Nephron progenitor cell (in vitro differentiated cells): ENCODE measurements around the gene DPP6.
A peak's percentile ranks its signal among the peaks of the same experiment; 100 is the strongest.

ENCODE experiments used
- DNase-seq: peaks from one replicate; pipeline ENCODE4 v3.0.0; 2021
- H3K27ac Mint-ChIP-seq: 2 replicates; pipeline ENCODE4 v1.8.0; 2021; ENCODE audit warnings: mild to moderate bottlenecking, moderate library complexity, mixed read lengths
- H3K27me3 Mint-ChIP-seq: 2 replicates; pipeline ENCODE4 v1.8.0; 2021; ENCODE audit warnings: mild to moderate bottlenecking, low read depth, mixed read lengths; ENCODE audit not compliant: poor library complexity
- H3K36me3 Mint-ChIP-seq: 2 replicates; pipeline ENCODE4 v1.8.0; 2021; ENCODE audit warnings: low read depth, mixed read lengths
- H3K4me1 Mint-ChIP-seq: 2 replicates; pipeline ENCODE4 v1.8.0; 2021; ENCODE audit warnings: mixed read lengths
- H3K4me3 Mint-ChIP-seq: 2 replicates; pipeline ENCODE4 v1.8.0; 2021; ENCODE audit warnings: mild to moderate bottlenecking, moderate library complexity, mixed read lengths
- H3K9me3 Mint-ChIP-seq: 2 replicates; pipeline ENCODE4 v1.8.0; 2021; ENCODE audit warnings: mild to moderate bottlenecking, moderate library complexity, mixed read lengths
- TF ChIP-seq, protein P1 (sequence below): fragments of 200-600 bp; sonication (generic); IDR thresholded peaks from 2 replicates; pipeline ENCODE4 v1.5.0; 2021; ENCODE audit warnings: antibody characterized with exemption

DPP6 gene

DNA sequence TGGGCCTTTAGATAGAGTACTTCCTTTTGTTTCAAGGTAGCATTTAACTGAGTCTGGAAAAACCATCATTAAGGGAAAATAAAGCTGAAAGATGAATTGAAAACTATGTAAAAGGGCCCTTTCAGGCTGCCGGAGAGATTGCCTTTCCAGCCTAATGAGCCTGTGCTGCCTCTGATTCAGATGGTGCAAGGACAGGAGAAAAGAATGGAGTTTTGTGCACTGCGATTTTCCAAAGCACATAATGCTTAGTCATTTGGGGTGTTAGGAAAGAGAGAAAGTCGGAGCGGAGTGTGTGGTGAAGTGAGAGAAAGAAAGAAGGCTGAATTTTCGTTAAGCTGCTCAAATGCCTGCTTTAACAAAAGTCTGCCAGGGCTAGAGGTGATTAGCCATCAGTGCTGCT, 691.0 kb downstream of the DPP6 start:
- DNase-seq: no peak
- Mint-ChIP-seq H3K4me3 (no peak overlapping the region), H3K9me3 (no peaks in the 10 kb centered on the region), H3K27me3 (peaks cover 18% of the 10 kb centered on the region), H3K27ac (no peak overlapping the region), H3K36me3 (no peaks in the 10 kb centered on the region), H3K4me1 (peaks cover 21% of the 10 kb centered on the region)
- TF ChIP-seq, protein P1, sequence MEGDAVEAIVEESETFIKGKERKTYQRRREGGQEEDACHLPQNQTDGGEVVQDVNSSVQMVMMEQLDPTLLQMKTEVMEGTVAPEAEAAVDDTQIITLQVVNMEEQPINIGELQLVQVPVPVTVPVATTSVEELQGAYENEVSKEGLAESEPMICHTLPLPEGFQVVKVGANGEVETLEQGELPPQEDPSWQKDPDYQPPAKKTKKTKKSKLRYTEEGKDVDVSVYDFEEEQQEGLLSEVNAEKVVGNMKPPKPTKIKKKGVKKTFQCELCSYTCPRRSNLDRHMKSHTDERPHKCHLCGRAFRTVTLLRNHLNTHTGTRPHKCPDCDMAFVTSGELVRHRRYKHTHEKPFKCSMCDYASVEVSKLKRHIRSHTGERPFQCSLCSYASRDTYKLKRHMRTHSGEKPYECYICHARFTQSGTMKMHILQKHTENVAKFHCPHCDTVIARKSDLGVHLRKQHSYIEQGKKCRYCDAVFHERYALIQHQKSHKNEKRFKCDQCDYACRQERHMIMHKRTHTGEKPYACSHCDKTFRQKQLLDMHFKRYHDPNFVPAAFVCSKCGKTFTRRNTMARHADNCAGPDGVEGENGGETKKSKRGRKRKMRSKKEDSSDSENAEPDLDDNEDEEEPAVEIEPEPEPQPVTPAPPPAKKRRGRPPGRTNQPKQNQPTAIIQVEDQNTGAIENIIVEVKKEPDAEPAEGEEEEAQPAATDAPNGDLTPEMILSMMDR: no peak

DNA sequence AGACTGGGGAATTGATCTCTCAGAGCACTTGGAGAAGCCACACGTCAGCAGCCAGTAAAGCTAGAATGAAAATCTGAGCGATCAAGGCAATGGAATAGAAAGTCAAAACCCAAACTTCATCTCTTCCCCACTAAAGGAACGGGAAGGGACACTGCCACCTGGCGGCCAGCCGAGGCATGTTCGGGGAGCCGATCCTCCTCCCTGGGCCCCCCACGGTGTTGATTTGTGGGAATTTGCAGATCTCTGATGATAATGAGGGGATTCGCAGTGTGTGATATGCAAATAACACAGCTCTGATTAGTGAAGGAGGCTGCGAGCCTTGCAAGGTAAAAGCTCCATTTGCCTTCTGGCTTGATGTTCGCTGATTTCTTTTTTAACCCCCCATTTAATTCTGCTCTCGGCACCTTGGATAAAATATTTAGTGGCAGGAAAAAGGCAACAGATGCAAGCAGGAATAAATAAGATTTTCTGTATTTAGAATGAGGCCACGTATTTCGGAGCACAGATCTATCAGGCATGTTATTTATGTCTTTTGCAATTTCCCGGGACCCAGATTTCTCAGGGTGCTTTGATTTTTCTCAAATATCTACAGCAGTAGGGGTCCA, 692.2 kb downstream of the DPP6 start:
- H3K9me3 Mint-ChIP-seq: no peaks in the 10 kb centered on the region
- H3K36me3 Mint-ChIP-seq: no peaks in the 10 kb centered on the region
- no peak overlapping the region for H3K27ac Mint-ChIP-seq
- peaks cover 21% of the 10 kb centered on the region for H3K4me1 Mint-ChIP-seq
- H3K27me3 Mint-ChIP-seq: peaks cover 21% of the 10 kb centered on the region
- TF ChIP-seq, protein P1: peak; percentile 93
- H3K4me3 Mint-ChIP-seq: no peak overlapping the region
- peak; percentile 84 for DNase-seq

DNA sequence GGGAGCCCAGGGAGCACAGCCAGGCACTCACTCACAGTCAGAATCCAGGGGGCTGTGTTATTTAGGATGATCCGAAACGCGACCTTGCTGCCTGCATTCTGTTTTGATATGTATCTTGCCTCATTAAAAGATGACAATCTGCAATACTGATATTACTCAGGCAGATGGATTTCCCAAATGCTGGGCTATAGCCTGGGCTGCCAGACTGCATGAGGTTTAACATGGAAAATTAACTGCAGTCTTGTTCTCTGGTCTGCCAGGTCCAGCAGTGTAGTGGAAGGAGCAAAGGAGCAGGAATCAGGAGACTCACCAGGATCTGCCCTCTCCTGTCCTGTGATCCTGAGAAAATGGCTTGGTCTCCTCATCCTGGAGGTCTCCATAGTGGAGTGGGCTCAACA, 692.7 kb downstream of the DPP6 start:
- H3K4me3 Mint-ChIP-seq: no peak overlapping the region
- no peak for DNase-seq
- no peaks in the 10 kb centered on the region for H3K9me3 Mint-ChIP-seq
- H3K27me3 Mint-ChIP-seq: peaks cover 23% of the 10 kb centered on the region
- TF ChIP-seq, protein P1: no peak
- no peaks in the 10 kb centered on the region for H3K36me3 Mint-ChIP-seq
- peaks cover 21% of the 10 kb centered on the region for H3K4me1 Mint-ChIP-seq
- no peak overlapping the region for H3K27ac Mint-ChIP-seq

DNA sequence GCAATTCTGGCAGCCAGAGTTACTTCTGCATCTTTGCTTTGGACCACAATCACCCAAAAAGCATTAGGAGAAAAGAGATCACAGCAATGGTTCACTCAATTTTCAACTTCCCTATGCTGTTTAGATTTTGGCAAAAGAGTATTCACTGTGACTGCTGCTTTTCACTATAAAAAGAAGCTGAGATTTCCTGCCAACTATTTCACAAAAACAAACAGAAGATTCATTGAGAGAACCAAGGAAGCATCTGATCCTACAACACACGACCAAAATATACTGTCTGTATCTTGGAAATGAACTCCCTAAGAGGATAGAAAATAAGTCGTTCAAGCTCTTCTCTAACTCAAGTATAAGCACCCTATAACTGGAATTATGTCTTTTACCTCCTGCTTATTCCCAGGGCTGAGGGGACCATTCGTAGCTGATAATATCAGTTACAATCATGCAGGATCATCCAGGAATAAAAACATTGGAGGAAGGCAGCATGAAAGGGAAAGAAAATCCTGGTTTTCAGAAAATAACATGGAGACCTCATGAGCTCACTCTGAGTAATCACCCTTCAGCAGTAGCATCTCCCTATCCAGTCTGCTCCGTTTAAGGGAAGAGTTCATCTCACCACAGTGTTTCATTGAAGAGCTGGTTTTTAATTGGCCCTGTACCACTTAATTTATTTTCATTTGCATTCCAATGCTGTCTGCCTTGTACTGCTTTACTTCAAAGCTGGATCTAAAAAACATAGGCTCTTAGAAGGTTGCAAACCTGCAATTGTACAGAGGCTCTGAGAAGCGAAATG, 694.6 kb downstream of the DPP6 start:
- Mint-ChIP-seq H3K27me3 (peaks cover 31% of the 10 kb centered on the region), H3K27ac (no peak overlapping the region), H3K9me3 (no peaks in the 10 kb centered on the region), H3K36me3 (no peaks in the 10 kb centered on the region), H3K4me3 (no peak overlapping the region), H3K4me1 (peaks cover 21% of the 10 kb centered on the region)
- no peak for DNase-seq
- TF ChIP-seq, protein P1: no peak

DNA sequence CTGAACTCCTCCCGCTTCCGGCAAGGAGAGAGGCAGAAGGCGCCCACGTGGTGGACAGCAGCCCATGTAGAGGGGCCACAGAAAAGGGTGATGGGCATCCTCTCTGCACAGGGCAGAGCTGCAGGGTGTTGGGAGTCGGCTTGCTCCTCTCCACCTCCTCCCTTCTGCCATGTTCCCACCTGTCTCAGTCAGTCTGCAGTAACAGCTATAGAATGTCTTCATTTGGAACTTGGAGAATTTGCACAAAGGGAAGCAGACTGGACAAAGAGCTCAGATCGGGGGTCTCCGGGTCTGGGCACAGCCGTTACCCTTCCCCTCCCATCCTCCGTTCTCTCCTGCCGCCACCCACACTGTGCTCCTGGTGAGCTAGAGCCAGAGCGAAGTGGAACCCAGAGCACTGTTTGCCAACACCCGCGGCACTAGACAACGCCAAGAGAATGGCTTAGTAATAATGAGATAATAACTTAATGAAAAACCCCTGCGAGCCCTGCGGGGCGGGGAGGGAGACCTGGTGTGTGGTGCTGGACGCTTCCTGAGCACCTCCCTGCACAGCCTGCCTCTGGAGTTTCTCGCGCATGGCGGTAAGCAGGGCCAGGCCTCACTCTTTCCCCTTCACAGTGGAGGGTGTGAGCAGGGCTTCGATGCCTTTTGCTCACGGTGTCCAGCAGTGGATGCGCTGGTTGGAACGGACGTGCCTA, 696.0 kb downstream of the DPP6 start:
- H3K27me3 Mint-ChIP-seq: peaks cover 24% of the 10 kb centered on the region
- peaks cover 21% of the 10 kb centered on the region for H3K4me1 Mint-ChIP-seq
- no peaks in the 10 kb centered on the region for H3K9me3 Mint-ChIP-seq
- TF ChIP-seq, protein P1: no peak
- DNase-seq: no peak
- H3K36me3 Mint-ChIP-seq: no peaks in the 10 kb centered on the region
- H3K4me3 Mint-ChIP-seq: no peak overlapping the region
- peak overlapping the region; percentile 47 for H3K27ac Mint-ChIP-seq
